GM19467 (cell line): ENCODE results near the gene KRTAP22-1.

Experiments
- ATAC-seq: cut with Tn5 transposase; IDR thresholded peaks from one replicate; pipeline ENCODE4 v1.9.1; 2021; ENCODE audit warnings: mild to moderate bottlenecking, moderate library complexity; ENCODE audit not compliant: unreplicated experiment

The KRTAP22-1 gene

DNA sequence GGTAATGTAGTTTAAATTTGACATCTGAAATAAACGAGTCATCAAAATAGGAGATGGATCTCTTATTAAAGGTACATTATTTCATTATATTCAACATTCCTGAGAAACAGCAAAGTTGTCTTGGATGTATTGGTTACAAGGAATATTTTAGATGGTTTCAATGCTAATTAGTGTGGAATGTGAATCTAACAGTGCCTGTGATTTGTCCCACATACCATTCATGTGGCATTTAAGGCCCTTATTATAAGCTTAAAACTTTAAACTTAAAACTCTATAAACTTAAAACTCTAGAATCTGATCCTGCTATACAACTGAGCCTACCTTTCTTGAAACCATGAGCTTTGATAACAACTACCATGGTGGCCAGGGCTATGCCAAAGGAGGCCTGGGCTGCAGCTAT, at the start of gene KRTAP22-1:
Gene KRTAP22-1, plus strand, starts transcription at position 301 of the 400 bp plus-strand sequence.
- no peak for ATAC-seq

- no peak for ATAC-seq
Measured at GRCh38 chr21:30552782-30553181, 48.1 kb upstream of the KRTAP22-1 start.

DNA sequence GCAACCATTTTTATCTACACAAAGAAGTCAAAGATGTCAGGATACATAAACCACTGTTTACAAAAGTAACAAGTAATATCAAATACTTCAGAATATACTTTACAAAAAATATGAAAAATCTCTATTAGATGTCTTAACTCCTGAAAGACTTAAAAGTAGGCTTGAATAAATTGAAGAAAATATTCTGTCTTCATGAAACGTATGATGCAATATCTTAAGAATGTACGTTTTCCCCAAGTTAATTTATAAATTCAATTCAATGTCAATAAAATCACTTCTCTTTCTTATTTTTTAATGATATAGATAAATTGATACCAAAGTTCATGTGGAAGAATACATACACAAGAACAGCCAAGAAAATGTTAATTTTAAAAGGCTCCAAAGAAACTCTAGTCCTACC, 45.8 kb upstream of the KRTAP22-1 start:
- no peak for ATAC-seq

DNA sequence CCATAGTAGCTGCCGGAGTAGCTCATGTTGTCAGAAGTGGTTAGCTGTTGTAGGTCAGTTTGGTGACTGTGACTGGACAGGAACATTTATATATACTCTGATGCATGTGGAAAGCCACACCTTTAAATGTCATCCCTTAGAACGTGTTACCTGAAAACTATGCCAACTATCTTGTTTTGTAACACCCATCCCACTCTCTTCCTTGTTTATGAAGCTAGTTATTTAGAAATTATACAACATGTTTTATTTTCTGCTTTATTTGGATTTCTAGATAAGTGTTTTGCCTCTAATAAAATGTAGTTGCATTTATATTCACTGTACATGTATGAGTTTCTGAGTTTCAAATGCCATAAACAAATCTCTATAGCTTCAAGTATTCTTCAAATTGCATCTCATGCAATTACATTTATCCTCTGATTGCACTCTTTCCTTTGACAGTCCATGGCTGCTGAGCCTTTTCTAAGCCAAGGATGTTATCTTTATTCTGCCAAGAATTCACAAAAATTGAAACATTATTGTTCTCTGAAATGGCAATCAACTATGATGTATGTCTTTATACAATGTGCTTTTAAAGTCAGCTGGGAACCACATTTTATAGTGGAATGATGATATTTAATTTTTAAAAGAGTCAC, 39.5 kb upstream of the KRTAP22-1 start, which contains the start of gene KRTAP19-7:
Gene KRTAP19-7, minus strand, starts transcription at position 51 of the 632 bp plus-strand sequence. Its CDS starts 25 bp downstream, at position 26.
- ATAC-seq, result no peak

DNA sequence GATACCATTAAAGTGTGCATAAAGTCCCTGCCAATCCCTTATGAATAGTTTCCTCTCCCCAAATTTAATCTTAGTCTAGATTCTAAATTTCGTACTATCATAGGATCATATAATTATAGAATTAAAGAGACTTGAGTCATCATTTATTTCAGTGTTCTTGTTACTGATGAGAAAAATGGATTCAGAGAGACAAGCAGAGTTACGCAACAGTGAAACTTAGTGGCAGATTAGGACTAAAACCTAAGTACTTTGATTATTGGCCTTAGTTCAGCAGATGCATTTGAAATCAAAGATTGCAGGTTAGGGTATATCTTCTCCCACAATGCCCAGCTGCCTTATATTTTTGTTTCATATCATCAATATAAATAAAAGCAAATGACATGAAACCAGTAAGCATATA, 38.9 kb upstream of the KRTAP22-1 start:
- no peak for ATAC-seq

DNA sequence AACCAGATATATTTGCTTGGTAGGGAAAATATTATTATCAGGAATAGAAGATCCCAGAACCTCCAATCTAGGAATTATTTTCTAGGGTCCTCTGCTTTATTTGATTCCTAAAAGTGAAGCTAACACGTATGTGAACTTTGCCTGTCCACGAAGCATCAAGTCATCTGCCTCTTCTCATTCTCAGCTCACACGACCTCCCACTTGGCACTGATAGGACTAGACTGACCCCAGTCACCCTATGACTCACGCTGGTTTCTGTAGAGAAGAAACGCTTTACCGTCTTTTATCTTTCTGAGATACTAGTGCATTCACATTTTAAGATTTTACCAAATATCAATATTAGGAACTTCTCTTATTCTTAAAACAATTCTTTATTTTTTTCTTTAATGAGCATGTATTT, 37.8 kb upstream of the KRTAP22-1 start:
- no peak for ATAC-seq

- no peak for ATAC-seq
Measured at GRCh38 chr21:30563630-30564029, 37.3 kb upstream of the KRTAP22-1 start.

- no peak for ATAC-seq
Measured at GRCh38 chr21:30567617-30568016, 33.3 kb upstream of the KRTAP22-1 start.

GRCh38 chr21:30577766-30578165, 23.1 kb upstream of the KRTAP22-1 start:
- no peak for ATAC-seq

DNA sequence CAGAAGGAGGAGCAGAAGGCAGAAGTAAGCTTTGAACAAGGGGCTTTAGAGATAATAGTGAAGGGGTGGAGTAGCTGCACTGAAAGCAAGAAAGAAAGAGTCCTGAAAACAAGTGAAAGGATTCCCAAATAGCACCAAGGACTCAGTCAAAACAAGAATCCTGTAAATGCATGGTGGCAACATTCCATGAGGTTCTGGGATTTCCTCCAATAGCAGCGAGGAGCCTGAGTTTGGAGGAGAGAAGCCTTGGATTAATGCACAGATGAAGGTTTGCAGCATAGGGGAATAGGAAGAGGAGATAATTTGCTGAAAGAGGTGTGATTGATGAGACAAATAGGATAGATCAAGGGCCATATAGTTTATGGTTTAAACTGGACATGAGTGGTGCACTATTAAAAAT, 21.5 kb upstream of the KRTAP22-1 start:
- no peak for ATAC-seq

DNA sequence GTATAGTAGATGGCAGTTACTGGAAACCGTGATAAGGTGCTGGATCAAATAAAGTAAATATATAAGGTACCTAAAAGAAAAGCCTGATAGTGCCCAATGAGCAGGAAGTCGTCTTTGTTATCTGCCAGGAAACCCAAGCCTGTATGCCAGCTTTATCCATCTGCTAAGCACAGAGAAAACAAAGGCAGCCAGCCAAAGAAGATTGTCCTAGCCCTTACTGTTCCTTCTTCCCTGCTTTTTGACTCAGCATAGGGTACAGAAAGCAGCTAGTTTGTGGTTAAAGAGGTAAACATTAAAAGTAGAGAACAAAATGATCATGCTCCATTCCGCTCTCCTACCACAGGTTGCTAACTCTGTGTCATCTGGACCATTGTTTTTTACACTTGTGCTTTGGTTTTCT, 20.8 kb upstream of the KRTAP22-1 start:
- ATAC-seq, result no peak

- no peak for ATAC-seq
Measured at GRCh38 chr21:30582870-30583269, 18.0 kb upstream of the KRTAP22-1 start.

DNA sequence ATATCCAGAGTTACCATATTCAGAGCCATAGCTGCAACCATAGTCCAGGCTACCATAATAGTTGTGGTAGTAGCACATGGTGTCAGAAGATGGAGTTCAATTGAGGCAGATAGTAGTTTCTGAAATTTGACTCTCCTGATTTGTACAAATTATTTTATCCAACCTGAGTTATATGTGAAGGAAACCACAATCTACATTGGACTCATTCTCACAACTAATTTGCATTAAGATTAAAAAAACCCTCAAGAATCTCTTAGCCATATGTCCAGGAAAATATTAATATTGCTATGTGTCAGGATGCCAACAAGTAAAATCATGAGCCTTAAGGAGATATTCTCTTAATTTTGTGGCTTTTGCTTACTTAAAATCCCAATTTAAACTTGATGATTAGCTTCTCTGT, 10.6 kb upstream of the KRTAP22-1 start, which contains the start of gene KRTAP22-2:
Gene KRTAP22-2, minus strand, starts transcription at position 101 of the 400 bp plus-strand sequence.
- no peak for ATAC-seq

GRCh38 chr21:30592140-30592539, 8.7 kb upstream of the KRTAP22-1 start, which contains the start of gene KRTAP6-3:
Gene KRTAP6-3, plus strand, starts transcription at chr21:30592440. Its CDS starts 6 bp downstream, at chr21:30592446.
- no peak for ATAC-seq

- no peak for ATAC-seq
Measured at GRCh38 chr21:30598802-30599201, 2.1 kb upstream of the KRTAP22-1 start, which contains the start of gene KRTAP6-2. Gene KRTAP6-2, minus strand, starts transcription at chr21:30598902. Its CDS starts 28 bp downstream, at chr21:30598874.

DNA sequence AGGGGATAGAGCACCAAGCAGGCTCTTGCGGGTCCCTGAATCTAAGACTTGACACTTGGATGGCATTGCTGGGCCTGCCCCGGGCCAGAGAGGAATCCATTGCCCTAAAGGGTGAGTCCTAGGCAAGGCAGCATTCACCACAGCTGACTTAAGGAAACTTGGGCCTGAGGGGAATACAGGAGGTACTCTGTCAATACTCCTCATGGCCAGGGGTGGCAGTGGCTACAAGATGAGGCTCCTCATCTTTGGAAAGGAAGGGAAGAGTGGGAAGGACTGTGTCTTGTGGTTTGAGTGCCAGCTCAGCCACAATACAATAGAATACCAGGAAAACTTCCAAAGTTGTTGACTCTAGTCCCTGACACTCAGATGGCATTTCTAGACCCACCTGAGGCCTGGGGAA, 5.1 kb downstream of the KRTAP22-1 start:
- ATAC-seq, result no peak

DNA sequence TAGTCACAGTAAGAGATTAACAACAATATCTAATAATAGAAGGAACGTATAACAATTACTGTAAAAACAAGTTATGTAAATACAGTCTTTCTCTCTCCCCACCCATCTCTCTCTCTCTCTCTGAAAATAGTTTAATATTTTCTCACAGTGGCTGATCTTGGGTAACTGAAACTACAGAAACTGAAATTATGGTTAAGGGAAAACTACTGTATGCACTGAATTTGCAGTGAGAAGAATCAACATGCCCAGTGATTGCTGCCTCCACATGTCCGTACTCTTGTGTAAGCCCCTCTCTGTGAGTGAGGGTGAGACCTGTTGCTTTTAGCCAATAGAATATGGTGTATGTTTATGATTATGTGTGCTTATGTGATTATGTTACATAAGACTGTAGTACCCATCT, 11.2 kb downstream of the KRTAP22-1 start:
- ATAC-seq, result no peak

DNA sequence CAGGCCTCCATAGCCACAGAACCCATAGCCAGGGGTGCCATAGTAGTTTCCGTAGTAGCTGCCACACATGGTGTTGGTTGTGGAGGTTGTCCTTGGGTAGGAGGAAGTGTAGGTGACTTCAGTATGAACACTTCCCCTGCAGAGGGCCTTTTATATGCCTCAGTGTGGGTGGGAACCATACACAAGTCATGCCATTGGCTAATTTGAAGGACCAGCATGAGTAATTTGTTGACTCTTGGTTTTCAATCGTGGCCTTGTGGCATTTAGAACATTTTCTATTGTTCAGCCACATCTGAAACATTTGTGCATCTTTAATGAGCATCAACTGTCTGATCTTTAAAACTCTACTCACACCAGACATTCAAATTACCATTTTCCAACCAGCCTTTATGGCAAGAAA, 12.9 kb downstream of the KRTAP22-1 start, which contains the start of gene KRTAP6-1:
Gene KRTAP6-1, minus strand, starts transcription at position 95 of the 400 bp plus-strand sequence. Its CDS starts 26 bp downstream, at position 69.
- ATAC-seq, result no peak

- ATAC-seq, result no peak
Measured at GRCh38 chr21:30615199-30615598, 14.3 kb downstream of the KRTAP22-1 start.

DNA sequence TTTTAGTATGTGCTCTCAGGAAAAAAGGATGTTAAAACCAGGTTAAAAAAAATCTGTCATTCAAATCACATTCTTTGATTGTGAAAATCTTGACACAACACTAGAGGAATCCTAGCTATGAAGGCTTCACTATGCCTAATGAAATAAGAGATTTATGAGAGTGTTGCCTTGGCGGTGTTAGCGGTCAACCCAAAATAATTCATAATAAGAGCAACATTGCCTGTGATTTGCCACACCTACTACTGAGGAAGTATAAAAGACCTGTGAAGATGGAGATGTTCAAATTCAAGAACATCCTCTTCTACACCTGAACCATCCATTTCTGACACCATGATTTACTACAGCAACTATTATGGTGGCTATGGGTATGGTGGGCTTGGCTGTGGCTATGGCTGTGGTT, 15.2 kb downstream of the KRTAP22-1 start, which contains the start of gene KRTAP20-1:
Gene KRTAP20-1, plus strand, starts transcription at position 301 of the 400 bp plus-strand sequence. Its CDS starts 30 bp downstream, at position 331.
- ATAC-seq, result no peak

GRCh38 chr21:30620080-30620479, 19.2 kb downstream of the KRTAP22-1 start:
- ATAC-seq, result no peak

DNA sequence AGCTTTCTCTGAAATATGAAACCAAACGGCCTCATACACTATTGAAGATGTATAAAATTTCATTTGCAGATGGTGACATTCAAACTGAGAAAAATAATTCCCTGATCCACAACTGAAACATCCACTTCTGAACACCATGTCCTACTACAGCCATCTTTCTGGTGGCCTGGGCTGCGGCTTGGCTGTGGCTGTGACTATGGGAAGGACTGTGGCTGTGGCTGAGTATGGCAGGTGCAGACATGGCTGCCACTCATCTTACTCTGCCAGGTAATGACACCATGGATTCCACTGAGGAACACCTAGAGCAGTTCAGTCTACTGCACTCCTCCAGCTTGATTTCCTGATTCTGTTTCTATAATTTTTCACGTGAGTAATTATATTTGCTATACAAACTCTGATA, 19.6 kb downstream of the KRTAP22-1 start, which contains the start of gene KRTAP20-4:
Gene KRTAP20-4, plus strand, starts transcription at position 106 of the 400 bp plus-strand sequence.
- no peak for ATAC-seq
